K562 (cell line): ENCODE measurements around the gene AVPR1B. TPM values are rescaled to one million over a fixed set of nuclear protein-coding genes. Genes with fewer than 3 reads are reported as not detected.

Experiments
- ATAC-seq: fragments of 200-7000 bp; cut with Tn5 transposase; 3 replicates; pipeline ENCODE4 v1.9.1; 2020; ENCODE audit warnings: moderate library complexity
- BruUV-seq: library from RNA; stranded (reverse); fragments of 400-500 nt; replicated peaks from 2 replicates; lab custom pipeline; 2021; lab: Mats Ljungman, UMichigan
- CTCF ChIA-PET: fragments of 300-600 bp; formaldehyde crosslinking; extraction: SDS; loops from one replicate; lab custom pipeline; 2021; ENCODE audit warnings: low intra/inter-chr PET ratio; lab: Yijun Ruan, JAX
- POLR2A ChIA-PET: fragments of 300-600, 350-650 bp; sonication (Branson Sonifier 250); formaldehyde crosslinking; extraction: SDS; loops from one replicate; lab custom pipeline; 2021; ENCODE audit warnings: antibody characterized with exemption, inconsistent platforms; lab: Yijun Ruan, JAX
- DNase-seq, 4 experiments: peaks; one replicate each; pipeline versions ENCODE4 v3.0.0 to v3.0.0-alpha.2; 2011 to 2018; ENCODE audit warnings: low spot score in 3 of 4, mixed read lengths in 3 of 4; ENCODE audit errors: extremely low read depth in 1 of 4
- FAIRE-seq: peaks from 2 replicates; lab custom pipeline; 2011; peaks lifted over from hg19 to GRCh38; lab: Jason Lieb, UNC
- H2AFZ ChIP-seq: 2 replicates; pipeline ENCODE4 v1.6.0; 2011; ENCODE audit warnings: low read depth, low read length, control low read depth, inconsistent platforms
- H3K27ac ChIP-seq: fragments of 200-600 bp; 3 replicates; pipeline ENCODE4 v1.8.0; 2011; ENCODE audit warnings: low read depth, mild to moderate bottlenecking, control low read depth, inconsistent platforms, low read length, moderate library complexity, mixed read lengths; ENCODE audit errors: extremely low read depth
- H3K27me3 ChIP-seq, 2 experiments: fragments of 300-600 bp in 1 of 2; 2 replicates in 1 of 2; 3 replicates in 1 of 2; pipeline versions ENCODE4 v1.6.0 to v1.8.0; 2011; ENCODE audit warnings: inconsistent platforms in 2 of 2, low read length in 2 of 2, mild to moderate bottlenecking in 1 of 2, mixed read lengths in 1 of 2, moderate library complexity in 1 of 2; ENCODE audit not compliant: control insufficient read depth in 2 of 2, insufficient read depth in 2 of 2
- H3K36me3 ChIP-seq: fragments of 300-600 bp; 3 replicates; pipeline ENCODE4 v1.8.0; 2011; ENCODE audit warnings: mild to moderate bottlenecking, low read length, inconsistent platforms; ENCODE audit not compliant: control insufficient read depth, insufficient read depth
- H3K4me1 ChIP-seq, 2 experiments: fragments of 200-600 bp in 1 of 2; replicated peaks in 1 of 2; 2 replicates in 1 of 2; 3 replicates in 1 of 2; pipeline versions ENCODE4 v1.5.1 to v1.8.0; 2011; ENCODE audit warnings: inconsistent platforms in 2 of 2, low read length in 2 of 2, mild to moderate bottlenecking in 1 of 2, mixed read lengths in 1 of 2, moderate library complexity in 1 of 2; ENCODE audit not compliant: control insufficient read depth in 2 of 2, insufficient read depth in 2 of 2
- H3K4me2 ChIP-seq: 2 replicates; pipeline ENCODE4 v1.6.1; 2011; ENCODE audit warnings: low read length, control low read depth, inconsistent platforms, mixed read lengths; ENCODE audit not compliant: insufficient read depth
- H3K4me3 ChIP-seq: fragments of 200-600 bp; sonication (generic), shearing (Covaris generic); 2 replicates; pipeline ENCODE4 v1.5.1; 2016; ENCODE audit warnings: control low read depth, inconsistent platforms
- H3K79me2 ChIP-seq: fragments of 200-600 bp; 3 replicates; pipeline ENCODE4 v1.8.0; 2011; ENCODE audit warnings: low read length, inconsistent platforms; ENCODE audit not compliant: control insufficient read depth, insufficient read depth
- H3K9ac ChIP-seq, 2 experiments: 2 replicates each; pipeline versions ENCODE4 v1.6.0 to v1.6.1; 2011; ENCODE audit warnings: low read depth in 2 of 2, low read length in 2 of 2, control low read depth in 1 of 2, inconsistent platforms in 1 of 2, mild to moderate bottlenecking in 1 of 2, mixed read lengths in 1 of 2; ENCODE audit not compliant: insufficient read depth in 1 of 2
- H3K9me1 ChIP-seq: one replicate; pipeline ENCODE4 v1.6.0; 2011; ENCODE audit warnings: inconsistent platforms, mild to moderate bottlenecking, low read length, moderate library complexity; ENCODE audit not compliant: control insufficient read depth, insufficient read depth
- H3K9me3 ChIP-seq: replicated peaks from 2 replicates; pipeline ENCODE4 v1.5.1; 2011; ENCODE audit warnings: low read depth, low read length, inconsistent platforms; ENCODE audit not compliant: control insufficient read depth, insufficient read depth
- H4K20me1 ChIP-seq: replicated peaks from 2 replicates; pipeline ENCODE4 v1.6.1; 2011; ENCODE audit warnings: low read length, inconsistent platforms, mixed read lengths; ENCODE audit not compliant: control insufficient read depth, insufficient read depth
- HMG20A ChIP-seq: fragments of 450-650 bp; formaldehyde crosslinking; conservative IDR thresholded peaks from 2 replicates; pipeline ENCODE4 v1.4.0; 2020; ENCODE audit warnings: mild to moderate bottlenecking, mixed read lengths
- HNRNPLL ChIP-seq: fragments of 200-400 bp; formaldehyde crosslinking; IDR thresholded peaks from 2 replicates; pipeline ENCODE4 v1.6.1; 2017; ENCODE audit warnings: low read length, low read depth, mild to moderate bottlenecking; ENCODE audit not compliant: poor library complexity, severe bottlenecking
- MTA2 ChIP-seq: fragments of 450-650 bp; IDR thresholded peaks from 2 replicates; pipeline ENCODE4 v1.6.1; 2016; ENCODE audit warnings: low read depth
- NFE2L1 ChIP-seq: fragments of 450-650 bp; IDR thresholded peaks from 2 replicates; pipeline ENCODE4 v1.6.1; 2016; ENCODE audit warnings: missing genetic modification characterization, low read depth, mild to moderate bottlenecking, missing compliant biosample characterization, moderate library complexity, borderline replicate concordance
- PML ChIP-seq: IDR thresholded peaks from 2 replicates; pipeline ENCODE4 v1.6.1; 2012; ENCODE audit warnings: low read length, inconsistent platforms
- POLR2AphosphoS5 ChIP-seq: IDR thresholded peaks from 2 replicates; pipeline ENCODE4 v1.6.1; 2011; ENCODE audit warnings: mild to moderate bottlenecking, low read depth, low read length, moderate library complexity; ENCODE audit not compliant: control insufficient read depth, insufficient read depth
- SMAD4 ChIP-seq: fragments of 250-450 bp; sonication (Bioruptor Pico); conservative IDR thresholded peaks from 2 replicates; pipeline ENCODE4 v1.8.0; 2021; ENCODE audit warnings: inconsistent platforms, mild to moderate bottlenecking, moderate library complexity
- TBL1XR1 ChIP-seq, 2 experiments: IDR thresholded peaks; 2 replicates each; pipeline ENCODE4 v1.6.1; 2012; ENCODE audit warnings: improper control_type of control experiment in 2 of 2, low read length in 2 of 2, mild to moderate bottlenecking in 1 of 2
- ZBTB7A ChIP-seq: IDR thresholded peaks from 2 replicates; pipeline ENCODE4 v1.6.1; 2011; ENCODE audit warnings: low read depth, mild to moderate bottlenecking, low read length, moderate library complexity, borderline replicate concordance; ENCODE audit not compliant: control insufficient read depth
- ZBTB9 ChIP-seq: fragments of 450-650 bp; formaldehyde crosslinking; IDR thresholded peaks from 2 replicates; pipeline ENCODE4 v1.4.0; 2020; ENCODE audit warnings: mild to moderate bottlenecking, moderate library complexity
- ZNF175 ChIP-seq: fragments of 200-800 bp; sonication (Bioruptor generic); IDR thresholded peaks from 2 replicates; pipeline ENCODE4 v1.6.1; 2016; ENCODE audit warnings: low read depth, mild to moderate bottlenecking, missing genetic modification characterization, missing compliant biosample characterization
- ZNF639 ChIP-seq, 2 experiments: fragments of 200-800 bp in 1 of 2; sonication (Bioruptor generic) in 1 of 2; sonication (generic) in 1 of 2; formaldehyde crosslinking in 1 of 2; IDR thresholded peaks in 1 of 2; conservative IDR thresholded peaks in 1 of 2; 2 replicates each; pipeline versions ENCODE4 v1.5.0 to v1.6.1; 2016 to 2020; ENCODE audit warnings: missing compliant biosample characterization in 1 of 2, missing genetic modification characterization in 1 of 2, missing genetic modification reagents in 1 of 2
- ZNF766 ChIP-seq: fragments of 200-800 bp; sonication (Bioruptor generic); conservative IDR thresholded peaks from 2 replicates; pipeline ENCODE4 v1.6.1; 2016; ENCODE audit warnings: missing genetic modification characterization, missing compliant biosample characterization
- WGBS: fragments of 100-300 bp; shearing (Covaris generic); methylation state at CpG from one replicate; pipeline ENCODE4 v1.1.6; 2016; ENCODE audit warnings: low coverage, mixed read lengths; ENCODE audit not compliant: insufficient coverage; ENCODE audit errors: missing lambda C conversion rate; 5-methylcytosine and 5-hydroxymethylcytosine counted together
- in situ Hi-C: fragments of 300-500 bp; cut with MboI; formaldehyde crosslinking; loops from 4 replicates; pipeline ENCODE4 v1.15.0; 2018; ENCODE audit warnings: inconsistent platforms, mixed read lengths
- intact Hi-C: fragments of 100-400 bp; cut with micrococcal nuclease; formaldehyde crosslinking; loops from 2 replicates; pipeline ENCODE4 v1.14.2; 2022
- polyA plus RNA-seq, 8 experiments: library from polyadenylated mRNA; depleted of rRNA in 4 of 8; stranded (reverse) in 5 of 8; unstranded in 3 of 8; fragments of >200 nt; fragmentation: Nextera tagmentation in 2 of 8; fragmentation: Illumina TruSeq in 1 of 8; extraction: Ambion mirVana in 2 of 8; extraction: Trizol in 1 of 8; gene quantifications; 2 replicates each; pipeline versions ENCODE4 v1.2.1 to v1.2.3, GENCODE V29; 2011 to 2014; ENCODE audit warnings: inconsistent platforms in 1 of 8, missing spikeins in 1 of 8
- total RNA-seq, 7 experiments: library from RNA; depleted of rRNA in 6 of 7; stranded (reverse); fragments of >200 nt in 6 of 7; fragmentation: Illumina TruSeq in 2 of 7; extraction: Trizol in 2 of 7; gene quantifications; 2 replicates each; pipeline versions ENCODE4 v1.2.1 to v1.2.3, GENCODE V29; 2011 to 2021; ENCODE audit warnings: low replicate concordance in 1 of 7

AVPR1B gene
- total and polyA plus RNA-seq, 9 of the 15 experiments (the other 6 are each of a cell fraction or from before 2014, with no cell fraction given): not detected

GRCh38 chr1:206066479-206067171 is 50.6 kb downstream of the AVPR1B start:
- Histone ChIP-seq H3K36me3 (no peaks in the 10 kb centered on the region), H3K9me3 (0 out of 2 replicates have a peak, but pooled peaks cover 3% of the 10 kb centered on the region), H3K9ac (no peak overlapping the region), H4K20me1 (0 out of 2 replicates have a peak, but pooled peaks cover 10% of the 10 kb centered on the region), H3K4me3 (no peak overlapping the region), H3K4me2 (no peak overlapping the region), H3K4me1 (peaks cover 6 to 13% of the 10 kb centered on the region in 2 experiments; a peak in 4 of 5 replicates), H3K79me2 (no peaks in the 10 kb centered on the region), H3K27me3 (peaks cover 15 to 21% of the 10 kb centered on the region in 2 experiments; a peak in 4 of 5 replicates), H3K9me1 (no peaks in the 10 kb centered on the region), H3K27ac (no peak overlapping the region), H2AFZ (no peak overlapping the region)
- WGBS: 0% methylated on average over 6 of the region's 6 CpGs
- no TSS peak for BruUV-seq
- ATAC-seq (peak; percentile 90), DNase-seq (peak; percentile 32 to 75 (median 49)), FAIRE-seq (peak; percentile 65)
- intact Hi-C loops (no loop called here), in situ Hi-C loops (no loop called here)
- ChIA-PET CTCF (no interaction called here), POLR2A (no interaction called here)
- no peak for TF ChIP-seq HNRNPLL
- TF ChIP-seq POLR2AphosphoS5: peak; percentile 84; the same call in 1 of the 2 replicates
- TF ChIP-seq MTA2: peak; percentile 82
- TF ChIP-seq ZBTB9: no peak
- TF ChIP-seq ZBTB7A: no peak
- TF ChIP-seq ZNF175: peak; percentile 57; the same call in 1 of the 2 replicates
- TF ChIP-seq ZNF766: peak; percentile 85
- TF ChIP-seq ZNF639 (CRISPR knock-in tag; conservative IDR thresholded peaks at IDR 0.05 in 1 of 2, IDR thresholded peaks at IDR 0.05 in 1 of 2): peak in 1 of 2 experiments; percentile 63; a peak in 1 of 4 replicates
- peak; percentile 89 for TF ChIP-seq SMAD4 (CRISPR knock-in tag)
- TF ChIP-seq NFE2L1 (tag): no peak
- peak in 1 of 2 experiments; percentile 78; a peak in 3 of 4 replicates for TF ChIP-seq TBL1XR1 (IDR thresholded peaks at IDR 0.05; ENCODE audit: low read length in 2 of 2)
- peak; percentile 95 for TF ChIP-seq PML
- TF ChIP-seq HMG20A (CRISPR knock-in tag): 0 out of 2 replicates have a peak, but pooled peaks have one; percentile 10
